SK-N-MC (cell line): Measurements from ENCODE around the gene C1orf115.

ENCODE experiments used
- EZH2 ChIP-seq: fragments of 200-600 bp; sonication (generic); IDR thresholded peaks from one replicate; pipeline ENCODE4 v1.6.1; 2017; ENCODE audit warnings: antibody characterized with exemption
- POLR2AphosphoS5 ChIP-seq: IDR thresholded peaks from 2 replicates; pipeline ENCODE4 v1.6.1; 2012; ENCODE audit warnings: mild to moderate bottlenecking, low read depth, low read length, borderline replicate concordance

- TF ChIP-seq POLR2AphosphoS5 (no peak), EZH2 (no peak)
These were observed 17.0 kb downstream of the C1orf115 start for GRCh38 chr1:220707160-220707559.
